OCI-LY7 (cell line): ENCODE measurements around the gene SGSM1.

Experiments used
- CTCF ChIP-seq: fragments of 200-600 bp; sonication (generic); conservative IDR thresholded peaks from 2 replicates; pipeline ENCODE4 v1.5.1; 2014; ENCODE audit warnings: mild to moderate bottlenecking, antibody characterized with exemption, low read length, moderate library complexity, mixed read lengths
- EZH2phosphoT487 ChIP-seq: fragments of 200-600 bp; sonication (generic); IDR thresholded peaks from 2 replicates; pipeline ENCODE4 v1.6.1; 2018; ENCODE audit warnings: low read depth, borderline replicate concordance, mild to moderate bottlenecking, mixed run types, antibody characterized with exemption, low read length, moderate library complexity, mixed read lengths

DNA sequence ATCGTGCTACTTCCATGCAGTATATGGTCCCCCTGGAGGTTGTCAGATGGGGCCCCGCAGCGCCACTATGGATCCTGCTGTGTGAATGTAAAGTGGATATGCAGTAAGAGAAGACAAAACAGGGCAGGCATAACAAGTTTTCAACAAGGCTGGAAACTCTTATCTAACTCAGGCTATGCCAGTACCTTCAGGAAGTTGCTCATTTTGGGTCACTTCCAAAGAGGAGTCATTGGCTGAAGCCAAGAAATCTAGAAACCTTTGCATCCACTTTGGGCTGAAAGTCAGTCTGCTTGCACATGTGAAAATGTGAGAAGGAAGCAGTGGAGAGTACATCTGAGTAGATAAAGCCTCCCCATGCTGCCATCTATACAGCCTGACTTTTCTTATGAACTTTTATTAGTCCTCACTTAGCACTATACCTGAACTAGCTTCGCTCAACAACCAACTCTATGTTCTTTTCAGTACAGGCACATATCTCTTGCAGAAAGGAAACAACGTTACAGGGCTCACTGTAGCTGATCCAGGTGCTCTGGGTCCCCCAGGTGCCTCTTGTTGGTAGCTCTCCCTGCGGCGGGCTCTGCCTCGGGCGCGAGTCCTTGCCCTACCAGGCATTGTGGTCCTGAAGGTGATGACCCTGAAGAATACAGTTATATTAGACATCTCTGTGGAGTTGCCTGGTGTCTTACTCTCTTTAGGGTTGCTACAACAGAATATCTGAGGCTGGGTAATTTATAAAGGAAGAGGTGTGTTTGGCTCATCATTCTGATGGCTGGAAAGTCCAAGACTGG lies 43.9 kb upstream of the SGSM1 start:
- TF ChIP-seq CTCF (no peak), EZH2phosphoT487 (no peak)
